Tongue (tissue), 2 donors: ENCODE results near the gene ZHX3. TPM values are rescaled to one million over a fixed set of nuclear protein-coding genes. Genes with fewer than 3 reads are reported as not detected.

Source experiments
- DNase-seq: peaks from one replicate; pipeline ENCODE4 v3.0.0-alpha.2; 2015
- total RNA-seq: library from RNA; depleted of rRNA; stranded (reverse); fragments of >200 nt; gene quantifications from one replicate; pipeline ENCODE4 v1.2.3, GENCODE V29; 2014

Gene ZHX3
- total RNA-seq, 1 donor from 2014 or later = 18.1 TPM

GRCh38 chr20:41299899-41300298 lies 17.6 kb downstream of the ZHX3 start:
- DNase-seq = no peak

- DNase-seq = no peak
These were observed 24.1 kb downstream of the ZHX3 start for GRCh38 chr20:41293269-41294037.

GRCh38 chr20:41290804-41291389 lies 26.6 kb downstream of the ZHX3 start:
- DNase-seq = no peak

GRCh38 chr20:41287327-41287726 lies 30.2 kb downstream of the ZHX3 start:
- DNase-seq = no peak

- no peak for DNase-seq
These were observed 31.2 kb downstream of the ZHX3 start for GRCh38 chr20:41286240-41286851.

- no peak for DNase-seq
These were observed 37.8 kb downstream of the ZHX3 start for GRCh38 chr20:41279546-41280225.

- no peak for DNase-seq
These were observed 38.6 kb downstream of the ZHX3 start for GRCh38 chr20:41278936-41279335.

- DNase-seq = no peak
These were observed 40.5 kb downstream of the ZHX3 start for GRCh38 chr20:41277049-41277448.

- peak; percentile 26 for DNase-seq
These were observed 41.2 kb downstream of the ZHX3 start for GRCh38 chr20:41276317-41276751.

- DNase-seq = no peak
These were observed 42.2 kb downstream of the ZHX3 start for GRCh38 chr20:41275301-41275731.

GRCh38 chr20:41274152-41274551 lies 43.4 kb downstream of the ZHX3 start:
- DNase-seq = peak; percentile 20

GRCh38 chr20:41273445-41273844 lies 44.1 kb downstream of the ZHX3 start:
- DNase-seq = no peak

- no peak for DNase-seq
These were observed 45.2 kb downstream of the ZHX3 start for GRCh38 chr20:41272339-41272738.

- no peak for DNase-seq
These were observed 48.4 kb downstream of the ZHX3 start for GRCh38 chr20:41268917-41269652.

- DNase-seq = no peak
These were observed 49.1 kb downstream of the ZHX3 start for GRCh38 chr20:41268402-41268801.

- no peak for DNase-seq
These were observed 51.6 kb downstream of the ZHX3 start for GRCh38 chr20:41265938-41266337.

GRCh38 chr20:41264819-41265218 lies 52.7 kb downstream of the ZHX3 start:
- no peak for DNase-seq

GRCh38 chr20:41261790-41262717 lies 55.5 kb downstream of the ZHX3 start:
- DNase-seq = no peak

GRCh38 chr20:41261260-41261659 lies 56.3 kb downstream of the ZHX3 start:
- no peak for DNase-seq

- no peak for DNase-seq
These were observed 56.8 kb downstream of the ZHX3 start for GRCh38 chr20:41260734-41261220.

GRCh38 chr20:41259309-41259708 lies 58.2 kb downstream of the ZHX3 start:
- DNase-seq = no peak
